GM12874 (cell line): ENCODE results near the gene LRRN4CL.

Experiments used
- CTCF ChIP-seq: IDR thresholded peaks from 2 replicates; pipeline ENCODE4 v1.5.1; 2011; ENCODE audit warnings: low read depth, mild to moderate bottlenecking, control low read depth, low read length, moderate library complexity; ENCODE audit not compliant: insufficient read depth

The LRRN4CL gene

GRCh38 chr11:62677156-62677555, 12.2 kb downstream of the LRRN4CL start:
- no peak for TF ChIP-seq CTCF

- no peak for TF ChIP-seq CTCF
These were observed 12.6 kb downstream of the LRRN4CL start for GRCh38 chr11:62676698-62677097.

- no peak for TF ChIP-seq CTCF
These were observed 16.2 kb downstream of the LRRN4CL start for GRCh38 chr11:62673196-62673525.

- TF ChIP-seq CTCF: no peak
These were observed 17.5 kb downstream of the LRRN4CL start, which contains the start of the genes LBHD1 and UQCC3 for GRCh38 chr11:62671608-62672389. TSS of gene LBHD1 (minus strand) at chr11:62672267. CDS start at chr11:62670031, 2,236 bp downstream. TSS of gene UQCC3 (plus strand) at chr11:62671673. CDS start at chr11:62671746, 73 bp downstream.

GRCh38 chr11:62671236-62671607, 18.1 kb downstream of the LRRN4CL start:
- no peak for TF ChIP-seq CTCF

GRCh38 chr11:62669420-62670161, 19.7 kb downstream of the LRRN4CL start:
- no peak for TF ChIP-seq CTCF

GRCh38 chr11:62667460-62667859, 21.9 kb downstream of the LRRN4CL start:
- TF ChIP-seq CTCF: no peak
